H1 (cell line): ENCODE measurements around the gene KYNU.

ENCODE experiments used
- ATF2 ChIP-seq: IDR thresholded peaks from 2 replicates; pipeline ENCODE4 v1.6.1; 2012; ENCODE audit warnings: low read length, inconsistent platforms
- CTCF ChIP-seq, 3 experiments: IDR thresholded peaks; 1 replicate in 2 of 3; 2 replicates in 1 of 3; pipeline versions ENCODE4 v1.5.1 to v1.6.1; 2011; ENCODE audit warnings: low read length in 3 of 3, mild to moderate bottlenecking in 3 of 3, inconsistent platforms in 2 of 3, low read depth in 1 of 3, moderate library complexity in 1 of 3; ENCODE audit not compliant: insufficient read depth in 1 of 3; ENCODE audit errors: control extremely low read depth in 1 of 3
- EZH2 ChIP-seq: fragments of 200-600 bp; sonication (generic); IDR thresholded peaks from 2 replicates; pipeline ENCODE4 v1.7.1; 2012; ENCODE audit warnings: low read depth, mild to moderate bottlenecking, moderate library complexity, low read length, inconsistent platforms; ENCODE audit not compliant: severe bottlenecking
- GABPA ChIP-seq: IDR thresholded peaks from 2 replicates; pipeline ENCODE4 v1.6.1; 2011; ENCODE audit warnings: mild to moderate bottlenecking, low read length, moderate library complexity, borderline replicate concordance; ENCODE audit not compliant: insufficient read depth
- MAX ChIP-seq: IDR thresholded peaks from 2 replicates; pipeline ENCODE4 v1.6.1; 2012; ENCODE audit warnings: inconsistent platforms
- POLR2A ChIP-seq, 2 experiments: IDR thresholded peaks; 1 replicate in 1 of 2; 2 replicates in 1 of 2; pipeline ENCODE4 v1.6.1; 2011; ENCODE audit warnings: low read depth in 2 of 2, low read length in 2 of 2, mild to moderate bottlenecking in 2 of 2; ENCODE audit errors: control extremely low read depth in 1 of 2
- POU5F1 ChIP-seq: IDR thresholded peaks from 2 replicates; pipeline ENCODE4 v1.6.1; 2011; ENCODE audit warnings: low read depth, mild to moderate bottlenecking, low read length, moderate library complexity
- SIN3A ChIP-seq, 2 experiments: IDR thresholded peaks in 1 of 2; conservative IDR thresholded peaks in 1 of 2; 2 replicates each; pipeline ENCODE4 v1.6.1; 2011 to 2012; ENCODE audit warnings: low read length in 2 of 2, improper control_type of control experiment in 1 of 2, low read depth in 1 of 2, mild to moderate bottlenecking in 1 of 2
- TAF1 ChIP-seq: IDR thresholded peaks from 2 replicates; pipeline ENCODE4 v1.6.1; 2011; ENCODE audit warnings: mild to moderate bottlenecking, low read depth, low read length
- TAF7 ChIP-seq: optimal IDR thresholded peaks from 2 replicates; pipeline ENCODE3; 2011; ENCODE audit warnings: low read depth, mild to moderate bottlenecking, inconsistent platforms, low read length, moderate library complexity, borderline replicate concordance
- TBP ChIP-seq: IDR thresholded peaks from 2 replicates; pipeline ENCODE4 v1.6.1; 2011; ENCODE audit warnings: low read depth, low read length, improper control_type of control experiment
- TEAD4 ChIP-seq: IDR thresholded peaks from 2 replicates; pipeline ENCODE4 v1.6.1; 2012; ENCODE audit warnings: low read depth, low read length, inconsistent platforms, mixed read lengths
- ZNF274 ChIP-seq: IDR thresholded peaks from 2 replicates; pipeline ENCODE4 v1.7.0; 2012; ENCODE audit warnings: low read length, borderline replicate concordance; ENCODE audit errors: extremely low read depth

- TF ChIP-seq ZNF274 (no peak), POLR2A (IDR thresholded peaks at IDR 0.05; ENCODE audit: control extremely low read depth in 1 of 2, low read depth in 2 of 2, low read length in 2 of 2) (no peak), EZH2 (no peak), TBP (no peak), TAF7 (no peak), CTCF (IDR thresholded peaks at IDR 0.05; ENCODE audit: control extremely low read depth in 1 of 3, insufficient read depth in 1 of 3, low read depth in 1 of 3, low read length in 3 of 3) (no peak), ATF2 (no peak), TEAD4 (no peak), SIN3A (conservative IDR thresholded peaks at IDR 0.05 in 1 of 2, IDR thresholded peaks at IDR 0.05 in 1 of 2; ENCODE audit: low read depth in 1 of 2, low read length in 2 of 2) (no peak), GABPA (no peak), TAF1 (no peak), MAX (no peak), POU5F1 (no peak)
Observed at GRCh38 chr2:142984657-142985056, 107.2 kb downstream of the KYNU start.
